Rectal smooth muscle tissue (tissue), 1 donor: ENCODE data around the gene MYO3B.
"Not testable (repeated sequence)": the region's sequence is repeated elsewhere in the genome, so short reads cannot be mapped to it uniquely, and the experiment has no call there.

Source experiments
- H3K27ac ChIP-seq: one replicate; pipeline ENCODE4 v1.7.0; 2013; ENCODE audit warnings: low read depth, low read length, inconsistent platforms
- H3K27me3 ChIP-seq: one replicate; pipeline ENCODE4 v1.7.0; 2013; ENCODE audit warnings: low read length; ENCODE audit not compliant: control insufficient read depth, insufficient read depth
- H3K36me3 ChIP-seq: one replicate; pipeline ENCODE4 v1.7.0; 2013; ENCODE audit warnings: low read length; ENCODE audit not compliant: control insufficient read depth, insufficient read depth
- H3K4me1 ChIP-seq: one replicate; pipeline ENCODE4 v1.7.0; 2013; ENCODE audit warnings: low read length; ENCODE audit not compliant: control insufficient read depth, insufficient read depth
- H3K4me3 ChIP-seq: one replicate; pipeline ENCODE4 v1.7.0; 2013; ENCODE audit warnings: low read length
- H3K9ac ChIP-seq: one replicate; pipeline ENCODE4 v1.7.0; 2013; ENCODE audit warnings: low read length

Gene MYO3B

GRCh38 chr2:170530284-170530745 is 352.4 kb downstream of the MYO3B start:
- Histone ChIP-seq H3K9ac (no peak overlapping the region), H3K27ac (peak overlapping the region; percentile 53), H3K4me3 (peak overlapping the region; percentile 20), H3K27me3 (no peaks in the 10 kb centered on the region), H3K36me3 (no peaks in the 10 kb centered on the region), H3K4me1 (peaks cover 25% of the 10 kb centered on the region)

GRCh38 chr2:170530803-170531564 is 353.0 kb downstream of the MYO3B start:
- no peaks in the 10 kb centered on the region for H3K36me3 ChIP-seq
- H3K4me1 ChIP-seq, result peaks cover 20% of the 10 kb centered on the region
- H3K9ac ChIP-seq, result no peak overlapping the region
- H3K27me3 ChIP-seq, result no peaks in the 10 kb centered on the region
- no peak overlapping the region for H3K4me3 ChIP-seq
- peak overlapping the region; percentile 53 for H3K27ac ChIP-seq

GRCh38 chr2:170531876-170532275 is 353.9 kb downstream of the MYO3B start:
- Histone ChIP-seq H3K4me3 (no peak overlapping the region), H3K27me3 (no peaks in the 10 kb centered on the region), H3K4me1 (peaks cover 11% of the 10 kb centered on the region), H3K27ac (no peak overlapping the region), H3K36me3 (no peaks in the 10 kb centered on the region), H3K9ac (no peak overlapping the region)

- no peaks in the 10 kb centered on the region for H3K36me3 ChIP-seq
- peaks cover 11% of the 10 kb centered on the region for H3K4me1 ChIP-seq
- no peak overlapping the region for H3K4me3 ChIP-seq
- H3K27me3 ChIP-seq, result no peaks in the 10 kb centered on the region
- H3K27ac ChIP-seq, result no peak overlapping the region
- no peak overlapping the region for H3K9ac ChIP-seq
Measured at GRCh38 chr2:170533156-170533555, 355.2 kb downstream of the MYO3B start.

GRCh38 chr2:170535552-170535951 is 357.6 kb downstream of the MYO3B start:
- H3K27me3 ChIP-seq, result no peaks in the 10 kb centered on the region
- H3K9ac ChIP-seq, result no peak overlapping the region
- peaks cover 4% of the 10 kb centered on the region for H3K4me1 ChIP-seq
- H3K36me3 ChIP-seq, result no peaks in the 10 kb centered on the region
- H3K4me3 ChIP-seq, result no peak overlapping the region
- H3K27ac ChIP-seq, result no peak overlapping the region

GRCh38 chr2:170544817-170545216 is 366.9 kb downstream of the MYO3B start:
- Histone ChIP-seq H3K4me1 (no peaks in the 10 kb centered on the region), H3K27ac (no peak overlapping the region)

GRCh38 chr2:170548304-170548703 is 370.4 kb downstream of the MYO3B start:
- Histone ChIP-seq H3K27ac (no peak overlapping the region), H3K4me3 (no peak overlapping the region), H3K27me3 (no peaks in the 10 kb centered on the region)

More at GRCh38 chr2:170544817-170545216, 366.9 kb downstream of the MYO3B start:
- Histone ChIP-seq H3K9ac (no peak overlapping the region), H3K36me3 (no peaks in the 10 kb centered on the region), H3K4me3 (no peak overlapping the region), H3K27me3 (no peaks in the 10 kb centered on the region)

GRCh38 chr2:170550501-170550900 is 372.6 kb downstream of the MYO3B start:
- Histone ChIP-seq H3K27me3 (no peaks in the 10 kb centered on the region), H3K9ac (no peak overlapping the region), H3K4me3 (no peak overlapping the region), H3K36me3 (no peaks in the 10 kb centered on the region), H3K27ac (no peak overlapping the region), H3K4me1 (peaks cover 4% of the 10 kb centered on the region)

More at GRCh38 chr2:170548304-170548703, 370.4 kb downstream of the MYO3B start:
- no peak overlapping the region for H3K9ac ChIP-seq
- no peaks in the 10 kb centered on the region for H3K36me3 ChIP-seq
- no peaks in the 10 kb centered on the region for H3K4me1 ChIP-seq

GRCh38 chr2:170551899-170552298 is 374.0 kb downstream of the MYO3B start:
- H3K27ac ChIP-seq, H3K27me3 ChIP-seq, H3K36me3 ChIP-seq, H3K9ac ChIP-seq, H3K4me3 ChIP-seq, H3K4me1 ChIP-seq: not testable (repeated sequence)

- peak overlapping the region; percentile 42 for H3K27ac ChIP-seq
- H3K27me3 ChIP-seq, result no peaks in the 10 kb centered on the region
Measured at GRCh38 chr2:170553748-170554147, 375.8 kb downstream of the MYO3B start.

GRCh38 chr2:170554278-170554955 is 376.5 kb downstream of the MYO3B start:
- Histone ChIP-seq H3K4me1 (peaks cover 4% of the 10 kb centered on the region), H3K27ac (peak overlapping the region; percentile 42), H3K27me3 (no peaks in the 10 kb centered on the region), H3K9ac (no peak overlapping the region), H3K36me3 (no peaks in the 10 kb centered on the region), H3K4me3 (no peak overlapping the region)

More at GRCh38 chr2:170553748-170554147, 375.8 kb downstream of the MYO3B start:
- Histone ChIP-seq H3K4me1 (peaks cover 4% of the 10 kb centered on the region), H3K36me3 (no peaks in the 10 kb centered on the region), H3K9ac (no peak overlapping the region), H3K4me3 (no peak overlapping the region)

- Histone ChIP-seq H3K27me3 (no peaks in the 10 kb centered on the region), H3K4me1 (peaks cover 7% of the 10 kb centered on the region), H3K36me3 (no peaks in the 10 kb centered on the region), H3K4me3 (no peak overlapping the region), H3K9ac (no peak overlapping the region), H3K27ac (no peak overlapping the region)
Measured at GRCh38 chr2:170562928-170563327, 385.0 kb downstream of the MYO3B start.
